Sigmoid colon (tissue), 4 donors: ENCODE results near the gene FNIP2.

ENCODE experiments used
- EP300 ChIP-seq, 4 donors: sonication (generic); formaldehyde crosslinking; IDR thresholded peaks; one replicate each; pipeline ENCODE4 v1.6.1; 2017; ENCODE audit warnings: antibody characterized with exemption in 4 of 4
- POLR2A ChIP-seq, 2 donors: fragments of 450-650 bp; IDR thresholded peaks; one replicate each; pipeline ENCODE4 v1.6.1; 2016; ENCODE audit warnings: antibody characterized with exemption in 2 of 2, mild to moderate bottlenecking in 2 of 2, moderate library complexity in 2 of 2
- POLR2AphosphoS5 ChIP-seq, 4 donors: sonication (generic); formaldehyde crosslinking; IDR thresholded peaks; one replicate each; pipeline ENCODE4 v1.6.1; 2017; ENCODE audit warnings: antibody characterized with exemption in 4 of 4
- TF ChIP-seq, protein P1 (sequence below), 4 experiments: fragments of 450-650 bp in 3 of 4; fragments of 200-600 bp in 1 of 4; IDR thresholded peaks; one replicate each; pipeline ENCODE4 v1.5.1; 2016 to 2019; ENCODE audit warnings: antibody characterized with exemption in 4 of 4, mild to moderate bottlenecking in 3 of 4, moderate library complexity in 2 of 4

DNA sequence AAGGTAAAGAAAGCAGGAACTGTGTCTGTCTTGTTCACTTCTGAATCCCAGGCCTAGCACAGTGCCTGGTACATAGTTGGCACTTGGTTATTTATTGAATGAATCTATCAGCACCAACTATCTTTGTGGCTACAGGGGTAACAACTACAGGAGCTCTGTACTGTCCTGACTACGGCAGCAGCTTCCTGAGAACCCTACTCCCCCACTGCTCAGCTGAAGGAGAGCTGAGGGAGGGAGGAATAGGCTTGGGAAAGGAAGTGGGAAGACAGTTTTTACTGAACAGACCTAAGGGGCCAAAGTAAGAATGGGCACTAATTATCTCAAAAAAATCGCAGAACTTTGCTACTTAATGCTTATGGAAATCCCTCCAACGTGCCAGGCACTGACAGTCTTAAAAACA is 178.0 kb downstream of the FNIP2 start:
- TF ChIP-seq, protein P1, sequence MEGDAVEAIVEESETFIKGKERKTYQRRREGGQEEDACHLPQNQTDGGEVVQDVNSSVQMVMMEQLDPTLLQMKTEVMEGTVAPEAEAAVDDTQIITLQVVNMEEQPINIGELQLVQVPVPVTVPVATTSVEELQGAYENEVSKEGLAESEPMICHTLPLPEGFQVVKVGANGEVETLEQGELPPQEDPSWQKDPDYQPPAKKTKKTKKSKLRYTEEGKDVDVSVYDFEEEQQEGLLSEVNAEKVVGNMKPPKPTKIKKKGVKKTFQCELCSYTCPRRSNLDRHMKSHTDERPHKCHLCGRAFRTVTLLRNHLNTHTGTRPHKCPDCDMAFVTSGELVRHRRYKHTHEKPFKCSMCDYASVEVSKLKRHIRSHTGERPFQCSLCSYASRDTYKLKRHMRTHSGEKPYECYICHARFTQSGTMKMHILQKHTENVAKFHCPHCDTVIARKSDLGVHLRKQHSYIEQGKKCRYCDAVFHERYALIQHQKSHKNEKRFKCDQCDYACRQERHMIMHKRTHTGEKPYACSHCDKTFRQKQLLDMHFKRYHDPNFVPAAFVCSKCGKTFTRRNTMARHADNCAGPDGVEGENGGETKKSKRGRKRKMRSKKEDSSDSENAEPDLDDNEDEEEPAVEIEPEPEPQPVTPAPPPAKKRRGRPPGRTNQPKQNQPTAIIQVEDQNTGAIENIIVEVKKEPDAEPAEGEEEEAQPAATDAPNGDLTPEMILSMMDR (IDR thresholded peaks at IDR 0.05): no peak
- TF ChIP-seq POLR2A (IDR thresholded peaks at IDR 0.05) (no peak), POLR2AphosphoS5 (IDR thresholded peaks at IDR 0.05) (no peak), EP300 (IDR thresholded peaks at IDR 0.05) (no peak)
